ENCODE data around the gene NEAT1.
"Not testable (repeated sequence)": the region's sequence is repeated elsewhere in the genome, so short reads cannot be mapped to it uniquely, and the experiment has no call there.

The NEAT1 gene

DNA sequence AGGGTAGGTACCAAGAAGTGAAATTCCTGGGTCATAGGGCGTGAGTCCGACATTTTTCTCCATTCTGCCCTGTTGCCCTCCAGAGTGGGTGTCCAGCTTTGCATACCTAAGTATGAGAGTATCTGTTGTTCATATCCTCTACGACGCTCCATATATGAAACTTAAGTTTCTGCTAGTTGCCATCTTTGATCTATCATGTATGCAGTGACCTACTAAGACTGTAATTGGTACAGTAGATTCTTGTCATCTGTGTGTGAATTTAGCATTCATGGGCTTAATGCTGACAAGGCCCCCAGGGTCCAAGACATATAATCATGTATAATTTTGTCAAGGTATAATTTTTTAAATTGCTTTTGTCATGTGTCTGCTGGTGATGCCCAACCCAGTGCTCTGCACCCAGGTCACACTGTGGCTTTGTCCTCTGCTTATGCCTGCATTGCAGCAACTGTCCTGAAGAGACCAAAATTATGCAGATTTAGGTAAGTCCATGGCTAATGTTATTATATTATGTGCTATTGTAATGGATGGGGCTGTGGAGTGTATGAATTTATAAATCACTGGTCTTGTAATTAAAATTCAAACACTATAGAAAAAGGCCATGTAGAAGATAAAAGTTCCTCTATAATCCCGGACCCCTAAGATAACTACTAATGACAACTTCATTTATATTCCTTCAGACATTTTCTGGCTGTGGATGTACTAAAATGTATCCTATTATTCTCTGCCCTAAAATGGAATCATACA lies 12.2 kb downstream of the NEAT1 start:
- DNase-seq (ENCODE audit: low read depth) = peak; percentile 48

DNA sequence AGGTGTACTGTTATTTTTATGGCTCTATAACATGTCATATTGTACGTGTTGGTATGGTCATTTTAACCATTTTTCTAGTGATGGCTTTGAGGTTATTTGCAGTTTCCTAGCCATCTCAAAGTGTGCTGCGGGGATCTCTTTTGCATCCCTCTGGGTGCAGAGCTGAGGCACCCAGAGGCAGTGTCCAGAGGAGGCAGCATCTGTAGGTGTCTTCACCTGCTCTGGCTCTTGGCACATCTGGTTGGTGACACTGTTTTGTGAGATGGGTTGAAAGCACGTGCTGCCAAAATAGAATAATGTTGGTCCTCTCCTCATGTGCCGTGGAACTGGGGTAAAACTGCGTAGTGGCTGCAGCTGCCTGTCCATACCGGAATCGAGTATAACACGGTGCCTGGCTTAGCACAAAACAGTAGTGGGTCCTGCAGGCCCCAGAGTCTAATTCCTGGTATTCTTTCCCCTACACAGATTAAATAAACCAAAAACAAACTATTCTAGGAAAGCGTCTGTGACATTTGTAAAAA lies 12.9 kb downstream of the NEAT1 start:
- DNase-seq (ENCODE audit: low read depth) = peak; percentile 48

DNA sequence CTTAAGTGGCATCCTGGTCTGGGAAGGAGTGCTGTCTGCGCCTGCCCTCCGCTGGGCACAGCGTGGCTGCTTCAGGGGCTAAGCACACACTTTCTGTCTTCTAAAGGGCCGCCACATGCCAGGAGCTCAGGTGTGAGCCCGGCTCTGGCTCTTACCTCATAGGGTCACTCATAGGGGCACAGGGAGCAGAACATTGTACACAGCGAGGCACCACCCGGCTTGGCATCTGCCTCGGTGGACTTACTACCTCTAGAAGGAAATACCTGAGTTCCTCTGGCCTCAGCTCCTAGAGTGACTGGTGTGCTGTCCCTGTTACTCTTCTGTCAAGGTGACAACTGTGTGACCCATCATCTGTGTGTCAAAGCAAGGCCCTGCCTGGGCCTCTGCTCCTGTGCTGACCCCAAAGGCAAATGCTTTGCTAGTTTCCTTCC lies 13.4 kb downstream of the NEAT1 start:
- DNase-seq (ENCODE audit: low read depth) = no peak

DNA sequence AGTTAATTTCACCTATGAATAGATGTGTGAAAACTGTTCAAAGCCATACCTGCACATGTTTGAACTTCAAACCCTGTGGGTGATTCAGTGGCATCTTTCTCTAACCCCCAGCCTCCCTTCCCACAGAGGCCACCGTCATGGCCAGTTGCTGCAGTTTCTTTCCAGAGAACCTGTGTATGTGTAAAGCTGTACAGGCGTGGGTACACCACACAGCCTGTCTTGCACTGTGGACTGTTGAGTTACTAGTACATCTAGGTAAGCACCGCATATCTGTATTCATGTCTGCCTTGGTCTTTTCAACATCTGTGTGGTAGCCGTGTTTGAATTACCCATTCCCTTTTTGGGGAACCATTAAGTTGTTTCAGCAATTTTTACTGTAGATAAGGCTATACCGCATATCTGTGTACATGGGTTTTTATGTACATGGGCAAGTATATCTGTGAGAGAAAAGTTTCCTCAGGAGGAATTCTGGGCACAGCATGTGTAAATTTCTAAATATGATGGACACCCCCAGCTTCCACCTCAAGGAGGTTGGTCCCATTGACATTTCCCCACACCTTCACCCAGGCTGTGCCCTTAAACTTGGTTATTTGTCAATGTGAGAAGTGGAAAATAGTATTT lies 13.9 kb downstream of the NEAT1 start:
- peak; percentile 61 for DNase-seq (ENCODE audit: low read depth)

DNA sequence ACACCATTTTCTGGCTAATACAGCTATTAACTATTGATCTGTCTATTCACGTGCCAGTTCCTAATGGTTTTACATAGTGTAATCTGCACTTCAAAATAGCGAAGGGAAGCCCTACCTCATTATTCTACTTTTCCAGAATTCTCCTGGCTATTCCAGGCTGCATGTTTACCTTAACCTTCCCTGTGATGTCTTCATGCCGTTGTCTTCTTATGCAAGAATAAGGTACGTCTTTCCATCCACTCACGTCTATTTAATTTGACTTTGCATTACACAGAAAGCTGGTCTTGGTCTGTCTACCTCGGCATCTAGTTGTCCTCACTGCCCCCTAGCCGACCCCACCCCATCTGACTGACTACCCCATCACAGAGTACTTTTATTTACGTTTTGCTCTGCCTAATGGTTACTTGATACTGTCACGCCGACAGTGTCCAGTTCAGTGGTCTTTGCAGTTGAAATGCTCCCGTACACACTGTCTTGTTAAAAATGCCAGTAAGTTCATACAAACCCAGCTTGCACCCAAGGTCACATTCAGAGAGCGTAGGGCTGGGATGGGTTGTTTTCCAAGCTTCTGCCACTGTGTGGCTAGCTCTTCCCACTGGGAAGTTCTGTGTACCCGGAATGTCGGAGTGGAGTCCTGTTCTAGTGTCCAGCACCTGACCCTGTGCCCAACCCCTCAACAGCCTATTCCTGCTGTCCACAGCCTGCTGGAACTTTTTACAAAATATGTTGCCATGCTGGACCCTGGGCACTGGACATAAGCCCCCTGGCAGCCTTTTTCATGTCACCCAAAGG lies 15.0 kb downstream of the NEAT1 start:
- peak; percentile 57 for DNase-seq (ENCODE audit: low read depth)

DNA sequence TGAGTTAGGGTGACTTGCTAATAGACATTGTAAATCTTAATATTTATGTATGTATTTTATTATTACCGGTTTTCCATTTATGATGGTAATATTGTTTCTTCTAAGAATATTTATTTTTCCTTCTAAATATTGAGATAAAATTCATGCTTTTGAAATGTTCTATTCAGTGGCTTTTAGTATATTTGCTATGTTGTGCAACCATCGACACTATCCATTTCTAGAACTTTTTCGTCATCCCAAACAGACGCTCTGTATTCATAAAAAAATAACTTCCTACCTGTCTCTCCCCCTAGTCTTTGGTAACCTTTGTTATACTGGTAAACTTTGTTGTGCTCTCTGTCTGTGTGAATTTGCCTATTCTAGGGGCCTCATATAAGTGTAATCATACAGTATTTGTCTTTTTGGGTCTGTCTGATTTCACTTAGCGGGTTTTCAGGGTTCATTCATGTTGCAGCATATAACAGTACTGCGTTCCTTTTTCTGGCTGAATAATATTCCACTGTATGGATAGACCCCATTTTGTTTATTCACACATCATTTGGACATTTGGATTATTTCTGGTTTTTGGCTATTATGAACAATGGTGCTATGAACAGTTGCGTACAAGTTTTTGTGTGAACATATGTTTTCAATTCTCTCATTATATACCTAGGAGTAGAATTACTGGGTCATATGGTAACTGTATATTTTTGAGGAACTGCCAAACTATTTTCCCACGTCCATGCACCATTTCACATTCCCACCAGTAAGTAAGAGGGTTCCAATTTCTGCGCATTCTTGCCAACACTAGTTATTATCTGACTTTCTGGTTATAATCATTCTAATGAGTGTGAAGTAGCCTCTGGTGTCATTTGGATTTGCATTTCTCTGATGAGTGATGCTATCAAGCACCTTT lies 15.9 kb downstream of the NEAT1 start:
- peak; percentile 54 for DNase-seq (ENCODE audit: low read depth)

DNA sequence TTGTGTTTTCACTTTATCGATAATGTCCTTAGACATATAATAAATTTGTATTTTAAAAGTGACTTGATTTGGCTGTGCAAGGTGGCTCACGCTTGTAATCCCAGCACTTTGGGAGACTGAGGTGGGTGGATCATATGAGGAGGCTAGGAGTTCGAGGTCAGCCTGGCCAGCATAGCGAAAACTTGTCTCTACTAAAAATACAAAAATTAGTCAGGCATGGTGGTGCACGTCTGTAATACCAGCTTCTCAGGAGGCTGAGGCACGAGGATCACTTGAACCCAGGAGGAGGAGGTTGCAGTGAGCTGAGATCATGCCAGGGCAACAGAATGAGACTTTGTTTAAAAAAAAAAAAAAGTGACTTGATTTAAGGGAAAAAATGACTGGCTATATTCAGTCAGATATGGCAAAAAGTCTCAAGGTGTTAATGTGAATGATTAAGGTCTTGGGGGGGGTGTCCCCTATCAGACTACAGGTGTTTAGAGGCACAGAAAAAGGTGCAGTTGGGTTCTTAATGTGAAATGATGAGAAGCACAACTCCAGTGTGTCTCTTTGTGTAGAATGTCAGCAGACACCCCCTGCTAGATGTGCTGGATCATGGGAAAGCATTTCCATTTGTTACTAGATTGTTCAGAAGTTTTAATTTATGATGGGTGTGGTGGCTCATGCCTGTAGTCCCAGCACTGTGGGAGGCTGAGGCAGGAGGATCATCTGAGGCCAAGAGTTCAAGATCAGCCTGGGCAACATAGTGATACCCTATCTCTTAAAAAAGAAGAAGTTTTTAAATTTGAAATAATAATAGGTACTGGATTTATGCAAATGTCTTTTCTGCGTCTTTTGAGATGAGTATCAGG lies 17.0 kb downstream of the NEAT1 start:
- DNase-seq (ENCODE audit: low read depth) = peak; percentile 61

DNA sequence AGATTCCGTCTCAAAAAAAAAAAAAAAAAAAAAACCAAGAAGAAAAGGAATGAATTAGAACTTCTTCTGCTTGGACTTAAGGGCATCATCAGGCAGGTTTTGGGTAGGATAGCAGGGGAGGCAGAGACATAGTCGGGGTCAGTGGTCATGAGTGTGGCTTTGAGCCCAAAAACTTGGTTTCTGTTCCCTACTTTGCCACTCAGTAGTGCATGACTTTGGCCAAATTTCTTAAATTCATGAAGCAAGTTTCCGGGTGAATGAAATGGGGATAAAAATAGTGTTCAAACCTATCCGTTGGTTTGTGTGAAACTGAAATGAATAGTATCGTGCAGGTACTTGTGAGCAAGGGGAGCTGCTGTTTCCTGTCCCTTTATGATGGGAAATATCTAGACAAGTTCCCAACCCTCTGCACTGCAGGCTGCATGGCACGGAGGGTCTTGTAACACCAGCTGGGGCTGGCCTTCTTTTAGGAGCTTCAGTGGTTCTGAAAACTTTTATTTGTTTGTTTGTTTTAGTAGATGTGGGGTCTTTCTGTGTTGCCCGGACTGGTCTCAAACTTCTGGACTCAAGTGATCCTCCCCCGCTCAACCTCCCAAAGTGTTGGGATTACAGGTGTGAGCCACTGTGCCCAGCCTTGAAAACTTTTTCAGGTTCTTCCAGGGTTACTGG lies 18.4 kb downstream of the NEAT1 start:
- DNase-seq (ENCODE audit: low read depth) = peak; percentile 58

DNA sequence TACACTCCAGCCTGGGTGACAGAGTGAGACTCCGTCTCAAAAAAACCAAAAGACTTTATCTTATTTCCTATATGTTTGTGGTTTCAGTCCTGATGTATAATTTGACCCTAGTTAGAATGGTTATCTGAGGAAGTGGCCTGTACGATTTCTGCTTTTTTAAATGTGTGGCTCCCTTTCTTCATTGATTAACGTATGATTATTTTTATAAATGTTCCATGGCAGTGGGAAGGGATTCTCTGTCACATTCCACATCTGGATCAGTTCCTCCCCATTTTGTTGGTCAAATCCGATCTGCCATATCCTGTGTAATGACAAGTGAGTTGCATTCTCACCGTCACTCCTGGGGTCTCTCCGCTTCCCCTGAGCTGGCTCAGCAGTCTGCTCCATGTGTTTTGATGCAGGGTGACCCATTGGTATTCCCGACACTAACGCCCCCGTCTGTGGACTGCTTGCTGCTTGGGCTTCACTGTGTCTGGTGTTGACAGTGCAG lies 20.3 kb downstream of the NEAT1 start:
- DNase-seq (ENCODE audit: low read depth) = peak; percentile 54

DNA sequence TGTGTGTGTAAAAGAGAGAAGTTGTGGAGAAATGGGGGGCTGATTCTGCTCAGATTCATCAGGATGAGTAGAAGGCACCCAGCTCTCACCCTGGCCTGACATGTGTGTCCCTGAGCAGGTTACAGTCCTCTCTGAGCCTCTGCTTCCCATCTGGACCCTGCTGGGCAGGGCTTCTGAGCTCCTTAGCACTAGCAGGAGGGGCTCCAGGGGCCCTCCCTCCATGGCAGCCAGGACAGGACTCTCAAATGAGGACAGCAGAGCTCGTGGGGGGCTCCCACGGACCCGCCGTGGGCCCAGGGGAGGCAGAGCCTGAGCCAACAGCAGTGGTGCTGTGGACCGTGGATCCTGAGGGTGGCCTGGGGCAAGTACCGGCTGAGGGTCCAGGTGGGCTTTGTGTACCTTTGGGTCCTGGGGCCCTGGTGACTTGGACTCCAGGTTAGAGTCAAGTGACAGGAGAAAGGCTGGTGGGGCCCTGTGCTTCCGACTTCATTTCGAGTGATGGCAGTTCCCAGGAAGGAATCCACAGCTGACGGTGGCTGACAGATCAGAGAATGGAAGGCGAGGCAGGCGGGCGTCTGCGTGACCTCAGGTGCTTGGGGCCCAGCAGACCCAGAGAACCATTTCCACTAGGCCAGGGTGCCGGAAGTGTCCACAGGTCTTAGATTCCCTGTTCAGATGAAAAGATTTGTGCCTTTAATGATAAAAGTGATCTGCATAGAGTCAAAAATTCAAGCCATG lies 21.9 kb downstream of the NEAT1 start:
- DNase-seq (ENCODE audit: low read depth) = peak; percentile 57

DNA sequence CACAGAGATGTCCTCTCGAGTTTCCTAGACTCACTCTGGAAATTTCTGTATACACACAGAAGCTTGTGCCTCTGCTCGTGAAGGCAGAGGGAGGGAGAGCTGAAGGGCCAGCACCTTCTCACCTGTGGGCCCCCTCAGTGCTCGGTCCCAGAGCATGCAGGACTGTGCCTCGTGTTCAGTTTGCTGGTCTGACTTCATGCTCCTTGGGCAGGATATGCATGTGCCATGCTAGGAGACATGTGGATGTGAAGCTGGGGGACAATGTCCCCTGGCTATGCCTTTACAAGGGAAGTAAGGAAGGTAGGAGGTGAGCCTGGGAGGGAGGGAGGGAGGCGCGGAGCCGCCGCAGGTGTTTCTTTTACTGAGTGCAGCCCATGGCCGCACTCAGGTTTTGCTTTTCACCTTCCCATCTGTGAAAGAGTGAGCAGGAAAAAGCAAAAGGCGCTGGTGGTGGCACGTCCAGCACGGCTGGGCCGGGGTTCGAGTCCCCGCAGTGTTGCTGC lies 22.6 kb downstream of the NEAT1 start:
- DNase-seq (ENCODE audit: low read depth) = peak; percentile 56

DNA sequence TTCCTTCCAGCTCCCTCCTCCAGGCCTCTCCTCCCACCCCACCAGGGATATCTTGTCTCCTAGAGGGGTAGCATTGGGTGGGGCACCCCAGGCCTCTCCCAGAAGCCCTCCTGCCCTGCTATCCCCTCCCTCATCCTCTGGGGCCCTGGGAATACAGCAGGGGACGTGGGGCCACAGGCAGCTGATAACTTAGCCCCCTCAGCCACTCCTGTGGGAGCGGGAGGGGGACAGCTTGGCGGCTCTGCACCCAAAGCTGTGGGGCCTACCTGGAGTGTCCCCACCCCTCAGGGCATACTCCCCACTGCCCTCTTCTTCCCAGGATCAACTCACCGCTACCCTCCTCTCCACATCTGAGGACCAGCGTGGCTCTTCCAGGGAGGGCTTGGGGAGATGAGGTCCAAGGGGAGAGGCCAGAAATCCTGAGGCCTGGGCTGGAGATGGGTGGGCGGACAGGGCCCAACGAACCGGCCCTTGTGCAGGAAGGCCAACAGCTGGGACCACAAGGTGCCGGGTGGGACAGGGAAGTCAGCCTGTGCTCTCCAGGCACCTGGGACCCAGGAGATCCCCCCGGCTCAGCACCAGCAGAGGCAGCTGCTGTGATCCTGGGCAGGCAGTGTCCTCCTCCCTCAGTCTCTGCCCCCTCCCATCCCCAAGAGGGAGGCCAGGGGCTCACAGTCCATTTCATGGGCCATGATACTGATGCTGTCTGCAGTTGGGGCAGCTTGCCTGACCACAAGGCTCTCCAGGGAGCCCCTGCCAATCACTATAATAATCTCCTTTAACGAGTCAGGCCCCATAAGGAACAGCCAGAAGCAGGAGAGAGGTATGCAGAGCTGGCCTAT lies 23.2 kb downstream of the NEAT1 start:
- DNase-seq (ENCODE audit: low read depth) = peak; percentile 78

DNA sequence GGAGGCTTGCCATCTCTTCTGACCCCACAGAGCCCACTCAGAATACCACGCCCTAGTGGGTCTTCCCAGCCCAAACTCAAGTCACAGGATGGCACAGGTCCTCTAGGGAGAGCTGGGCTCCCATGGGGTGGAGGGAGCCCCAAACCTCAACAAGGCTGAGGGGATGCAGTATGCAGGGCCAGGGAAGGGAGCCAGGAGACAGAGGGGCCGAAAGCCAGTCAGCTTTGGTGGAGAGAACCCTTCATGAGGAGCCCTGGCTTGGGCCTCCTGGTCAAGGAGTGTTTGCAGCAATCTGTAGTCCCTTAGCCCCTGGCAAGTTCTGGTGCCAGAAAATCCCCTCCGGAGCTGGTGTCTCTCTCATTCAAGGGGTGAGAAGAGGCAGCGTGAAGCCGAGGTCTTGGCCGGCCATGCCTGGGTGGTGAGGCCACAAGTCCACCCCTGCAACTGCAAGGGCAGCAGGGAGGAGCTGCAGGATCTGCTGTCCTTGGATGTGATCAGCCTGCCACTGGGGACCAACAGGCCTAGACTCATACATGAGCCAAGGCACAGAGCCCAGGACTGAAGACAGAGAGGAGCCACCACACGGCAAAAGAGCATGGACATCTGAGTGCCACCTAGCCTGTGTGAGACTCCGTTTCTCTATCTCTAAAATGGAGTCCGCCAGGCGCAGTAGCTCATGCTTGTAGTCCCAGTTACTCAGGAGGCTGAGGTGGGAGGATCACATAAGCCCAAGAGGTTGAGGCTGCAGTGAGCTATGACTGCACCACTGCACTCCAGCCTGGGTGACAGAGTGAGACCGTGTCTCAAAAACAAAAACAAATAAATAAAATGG lies 24.1 kb downstream of the NEAT1 start:
- peak; percentile 71 for DNase-seq (ENCODE audit: low read depth)

DNA sequence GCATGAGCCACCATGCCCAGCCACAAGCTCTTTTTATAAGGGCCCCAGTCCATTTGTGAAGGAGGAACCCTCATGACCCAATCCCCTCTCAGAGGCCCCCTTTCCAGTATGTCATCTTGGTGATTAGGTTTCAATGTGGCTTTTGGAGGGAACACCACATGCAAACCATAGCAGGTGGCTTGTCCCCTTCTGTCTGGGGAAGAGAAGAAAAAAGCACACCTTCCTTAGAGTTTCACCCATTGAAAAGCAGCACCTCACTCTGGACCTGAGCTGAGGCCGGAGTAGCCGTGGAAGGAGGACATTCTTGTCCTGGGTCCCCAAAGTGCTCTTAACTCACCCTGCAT lies 25.4 kb downstream of the NEAT1 start:
- DNase-seq (ENCODE audit: low read depth) = no peak

DNA sequence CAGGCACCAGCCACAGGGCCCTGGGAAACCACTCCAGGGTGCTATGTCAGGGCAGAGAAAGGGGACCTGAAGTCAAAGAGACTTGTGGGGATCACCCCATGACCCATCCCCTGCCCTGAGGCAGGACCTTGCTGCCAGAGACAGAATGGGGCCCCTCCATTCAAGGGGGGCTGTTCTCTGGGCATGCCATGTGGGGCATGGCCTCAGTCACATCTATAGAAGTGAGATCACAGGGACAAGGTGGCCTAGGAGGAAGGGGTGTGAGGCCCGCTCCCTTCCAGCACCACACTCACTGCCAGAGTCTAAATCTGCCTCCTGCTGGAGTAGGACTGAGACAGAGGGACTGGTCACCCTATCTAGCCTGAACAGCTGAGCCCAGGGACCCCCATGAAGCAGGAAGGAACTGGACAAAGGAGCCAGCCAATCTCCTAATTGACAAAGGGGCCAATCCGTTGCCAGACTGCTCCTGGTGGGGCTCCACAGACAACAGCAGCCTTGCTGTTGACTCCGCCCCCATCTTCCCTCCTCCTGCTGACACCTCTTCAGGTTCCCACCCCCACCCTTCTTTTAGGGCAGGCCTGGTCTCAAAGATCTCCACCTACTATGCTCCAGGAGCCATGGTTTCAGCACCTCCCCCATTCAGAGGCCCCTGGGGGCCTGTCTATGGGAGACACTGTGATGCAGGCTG lies 26.0 kb downstream of the NEAT1 start:
- peak; percentile 79 for DNase-seq (ENCODE audit: low read depth)

DNA sequence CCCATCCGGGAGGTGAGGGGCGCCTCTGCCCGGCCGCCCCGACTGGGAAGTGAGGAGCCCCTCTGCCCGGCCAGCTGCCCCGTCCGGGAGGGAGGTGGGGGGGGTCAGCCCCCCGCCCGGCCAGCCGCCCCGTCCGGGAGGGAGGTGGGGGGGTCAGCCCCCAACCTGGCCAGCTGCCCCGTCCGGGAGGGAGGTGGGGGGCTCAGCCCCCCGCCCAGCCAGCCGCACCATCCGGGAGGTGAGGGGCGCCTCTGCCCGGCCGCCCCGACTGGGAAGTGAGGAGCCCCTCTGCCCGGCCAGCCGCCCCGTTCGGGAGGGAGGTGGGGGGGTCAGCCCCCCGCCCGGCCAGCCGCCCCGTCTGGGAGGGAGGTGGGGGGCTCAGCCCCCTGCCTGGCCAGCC lies 28.7 kb downstream of the NEAT1 start:
- not testable (repeated sequence) for DNase-seq (ENCODE audit: low read depth)

DNA sequence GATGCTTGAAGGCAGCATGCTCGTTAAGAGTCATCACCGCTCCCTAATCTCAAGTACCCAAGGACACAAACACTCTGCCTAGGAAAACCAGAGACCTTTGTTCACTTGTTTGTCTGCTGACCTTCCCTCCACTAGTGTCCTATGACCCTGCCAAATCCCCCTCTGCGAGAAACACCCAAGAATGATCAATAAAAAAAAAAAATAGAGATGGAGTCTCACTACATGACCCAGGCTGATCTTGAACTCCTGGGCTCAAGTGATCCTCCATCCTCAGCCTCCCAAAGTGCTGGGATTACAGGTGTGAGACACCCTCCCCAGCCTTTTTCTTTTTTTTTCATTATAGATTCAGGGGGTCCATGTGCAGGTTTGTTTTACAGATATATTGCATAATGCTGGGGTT lies 29.7 kb downstream of the NEAT1 start:
- not testable (repeated sequence) for DNase-seq (ENCODE audit: low read depth)

Data from EH (cell line).